ENCODE measurements around the gene CORIN.
"Not testable (repeated sequence)": the region's sequence is repeated elsewhere in the genome, so short reads cannot be mapped to it uniquely, and the experiment has no call there.

CORIN gene

DNA sequence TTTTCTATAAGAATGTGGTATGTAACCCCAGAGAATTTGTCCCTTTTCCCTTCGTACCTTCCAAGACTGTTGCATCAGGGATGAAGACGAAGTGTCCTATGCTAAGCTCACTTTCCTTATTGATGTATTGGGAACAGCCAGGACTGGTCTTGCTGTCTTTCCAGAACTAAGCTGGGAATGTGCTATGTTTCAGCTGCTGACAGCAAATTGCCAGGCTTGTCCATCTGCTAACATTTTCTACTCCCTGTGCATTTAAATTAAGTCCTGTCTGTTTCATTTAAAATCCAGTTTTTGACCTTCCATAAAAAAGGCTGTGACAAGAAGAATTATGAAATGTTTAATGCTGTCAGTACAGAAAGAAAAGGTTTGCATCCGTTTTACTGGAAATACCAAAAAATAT, 264.9 kb downstream of the CORIN start:
- DNase-seq = peak in 1 of 58 donors; percentile 2

DNA sequence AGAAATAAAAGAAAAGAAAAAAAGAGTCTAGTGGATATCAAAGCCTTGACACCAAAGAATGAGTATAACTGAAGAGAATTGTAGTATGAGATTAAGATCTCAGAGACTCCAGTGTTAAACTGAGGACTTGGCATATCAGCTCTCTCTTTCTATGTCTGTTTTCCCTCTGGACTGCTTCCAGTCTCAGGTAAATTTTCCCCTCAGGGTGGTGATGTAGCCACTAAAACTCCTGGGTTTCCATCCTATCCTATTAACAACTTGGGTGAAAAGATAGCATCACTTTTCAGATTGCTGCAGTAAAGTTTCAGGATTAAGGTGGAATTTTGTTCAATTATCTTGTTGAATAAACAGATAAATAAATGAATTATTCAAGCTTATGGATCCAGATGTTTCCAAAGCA, 267.1 kb downstream of the CORIN start:
- DNase-seq = no peak

DNA sequence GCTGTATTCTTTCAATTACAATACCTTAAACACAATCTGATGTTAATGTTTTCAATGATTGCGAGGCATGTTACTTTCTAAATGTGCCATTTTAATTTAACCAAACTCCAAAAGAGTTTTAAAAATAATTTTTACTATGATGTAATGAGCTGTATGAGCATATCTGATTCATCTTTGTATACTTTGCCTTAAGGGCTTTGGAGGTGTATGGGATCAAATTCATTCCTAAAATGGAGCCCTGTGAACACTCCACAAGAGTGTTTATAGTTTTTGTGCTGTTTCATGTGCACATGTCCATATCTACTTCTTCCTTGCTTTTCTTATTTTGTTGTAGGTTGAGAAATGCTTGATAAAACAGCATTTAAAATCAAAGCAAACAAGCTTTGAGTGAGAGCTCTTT, 270.4 kb downstream of the CORIN start:
- DNase-seq = no peak

GRCh38 chr4:47566969-47567368, 270.9 kb downstream of the CORIN start:
- DNase-seq = no peak

DNA sequence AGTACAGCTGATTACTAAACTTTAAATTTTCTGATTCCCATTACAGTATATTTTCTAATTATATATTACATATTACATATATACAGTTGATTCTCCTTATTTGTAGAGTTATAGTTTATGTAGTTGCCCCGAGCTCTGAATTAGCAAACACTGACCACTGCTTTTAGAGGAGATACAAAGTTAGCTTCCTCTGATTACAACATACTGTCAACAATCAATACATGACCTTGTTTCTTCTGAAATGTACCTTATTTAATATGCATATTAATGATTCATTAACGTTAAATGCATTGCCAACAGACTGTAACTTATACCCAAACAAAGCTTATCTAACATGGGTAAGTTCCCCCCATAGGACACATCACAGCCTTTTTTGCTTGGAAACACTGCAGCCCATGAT, 271.3 kb downstream of the CORIN start:
- no peak for DNase-seq

DNA sequence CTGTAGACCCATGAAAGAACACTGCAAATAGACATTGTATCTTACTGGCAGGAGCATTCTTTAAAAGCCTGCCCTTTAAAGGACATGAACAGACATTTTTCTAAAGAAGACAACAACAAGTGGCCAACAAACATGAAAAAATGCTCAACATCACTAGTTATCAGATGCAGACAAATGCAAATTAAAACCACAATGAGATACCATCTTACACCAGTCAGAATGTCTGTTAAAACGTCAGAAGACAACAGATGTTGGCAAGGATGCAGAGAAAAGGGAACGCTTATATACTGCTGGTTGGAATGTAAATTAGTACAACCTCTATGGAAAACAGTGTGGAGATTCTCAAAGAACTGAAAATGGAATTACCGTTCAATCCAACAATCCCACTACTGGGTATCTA, 275.6 kb downstream of the CORIN start:
- no peak for DNase-seq

DNA sequence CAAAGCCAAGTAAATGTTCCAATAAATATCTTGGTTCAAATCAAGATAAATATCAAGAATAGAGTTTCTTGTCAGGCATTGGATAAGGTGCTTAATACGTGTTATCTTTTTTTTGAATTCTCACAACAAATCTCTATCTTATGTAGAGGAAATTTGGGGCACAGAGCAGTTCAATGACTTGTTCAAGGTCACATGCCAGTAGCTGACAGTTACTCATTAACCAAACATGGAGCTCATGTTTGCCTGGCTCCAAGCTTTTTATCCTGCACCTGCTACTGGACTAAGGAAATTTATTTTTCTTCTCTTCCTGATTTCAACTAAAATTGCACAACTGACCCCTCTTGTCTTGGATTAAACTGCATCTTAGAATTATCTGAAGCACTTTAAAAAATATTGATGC, 276.5 kb downstream of the CORIN start:
- DNase-seq = no peak

- no peak for DNase-seq
These were observed 277.2 kb downstream of the CORIN start for GRCh38 chr4:47560682-47561081.

DNA sequence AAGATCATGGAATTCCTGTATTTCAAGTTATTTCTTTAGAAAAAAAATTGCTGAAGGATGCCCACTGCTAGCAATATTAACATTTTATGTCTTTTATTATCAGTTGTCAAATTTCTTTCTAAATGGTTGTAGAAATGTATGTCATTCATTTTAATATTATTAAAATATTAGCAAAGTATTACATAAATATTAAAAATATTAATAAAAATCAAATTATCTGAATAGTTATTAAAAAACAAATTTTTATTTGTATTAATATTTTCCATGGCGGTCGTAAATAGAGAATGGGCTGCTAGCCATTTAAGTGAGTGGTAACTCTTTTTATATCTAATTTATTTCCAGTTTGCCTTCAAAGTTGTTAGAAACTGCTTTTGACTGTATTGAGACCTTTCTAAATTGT, 280.6 kb downstream of the CORIN start:
- DNase-seq = no peak

- DNase-seq = not testable (repeated sequence)
These were observed 281.9 kb downstream of the CORIN start for GRCh38 chr4:47555920-47556319.

GRCh38 chr4:47553329-47554125, 284.3 kb downstream of the CORIN start:
- no peak for DNase-seq

GRCh38 chr4:47551682-47552081, 286.2 kb downstream of the CORIN start:
- no peak for DNase-seq

GRCh38 chr4:47550899-47551548, 286.8 kb downstream of the CORIN start:
- DNase-seq = no peak

DNA sequence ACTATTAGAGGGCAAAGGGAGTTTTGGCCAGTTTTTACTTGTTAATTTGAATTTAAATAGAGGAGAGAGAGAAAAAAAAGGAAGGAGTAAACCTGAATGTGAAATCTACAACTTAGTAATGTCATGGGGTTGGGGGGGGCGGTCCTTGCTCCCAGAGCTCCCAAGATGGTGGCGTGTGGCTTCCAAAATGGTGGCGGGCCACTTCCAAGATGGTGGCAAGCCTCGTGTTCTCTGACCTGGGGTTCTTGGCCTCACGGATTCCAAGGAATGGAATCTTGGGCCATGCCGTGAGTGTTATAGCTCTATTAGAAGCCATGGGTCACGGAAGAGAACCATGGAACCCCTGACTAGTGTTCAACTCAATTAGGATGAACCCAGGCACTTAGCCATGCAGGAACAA, 287.5 kb downstream of the CORIN start:
- not testable (repeated sequence) for DNase-seq

Data from anterior cingulate cortex (tissue), 58 donors.